Right renal pelvis (tissue), 4 donors: ENCODE data around the gene ARL6IP1. TPM values are rescaled to one million over a fixed set of nuclear protein-coding genes. Genes with fewer than 3 reads are reported as not detected.
"Not testable (repeated sequence)": the region's sequence is repeated elsewhere in the genome, so short reads cannot be mapped to it uniquely, and the experiment has no call there.

Experiments
- DNase-seq, 4 donors: peaks; one replicate each; pipeline ENCODE4 v3.0.0-alpha.2; 2013; ENCODE audit warnings: low read depth in 4 of 4, low spot score in 3 of 4, missing footprints in 1 of 4
- polyA plus RNA-seq, 4 donors: library from polyadenylated mRNA; unstranded; fragments of 120-200 nt; gene quantifications; one replicate each; pipeline ENCODE4 v1.2.1, GENCODE V29; 2013; ENCODE audit not compliant: insufficient read length in 4 of 4

Gene ARL6IP1
- polyA plus RNA-seq, 4 donors = 283 to 315 (median 307) TPM

GRCh38 chr16:18800293-18800692 is 1.1 kb downstream of the ARL6IP1 start:
- DNase-seq = no peak

- no peak for DNase-seq
These were observed 1.8 kb downstream of the ARL6IP1 start for GRCh38 chr16:18799500-18799899.

GRCh38 chr16:18797746-18798145 is 3.6 kb downstream of the ARL6IP1 start:
- DNase-seq = no peak

- no peak for DNase-seq
These were observed 5.0 kb downstream of the ARL6IP1 start for GRCh38 chr16:18796377-18796776.

GRCh38 chr16:18792836-18793433 is 8.4 kb downstream of the ARL6IP1 start:
- no peak for DNase-seq

GRCh38 chr16:18789850-18790706 is 11.3 kb downstream of the ARL6IP1 start, which contains the start of gene RPS15A:
TSS of gene RPS15A (minus strand) at chr16:18790334. CDS start at chr16:18789113, 1,221 bp downstream.
- peak; percentile 92 to 96 (median 95) for DNase-seq

GRCh38 chr16:18789515-18789849 is 11.9 kb downstream of the ARL6IP1 start:
- no peak for DNase-seq

- DNase-seq = no peak
These were observed 12.4 kb downstream of the ARL6IP1 start for GRCh38 chr16:18788828-18789514.

GRCh38 chr16:18784917-18785623 is 16.3 kb downstream of the ARL6IP1 start:
- no peak for DNase-seq

GRCh38 chr16:18783430-18784341 is 17.7 kb downstream of the ARL6IP1 start:
- no peak for DNase-seq

- DNase-seq = no peak
These were observed 18.5 kb downstream of the ARL6IP1 start for GRCh38 chr16:18782697-18783429.

GRCh38 chr16:18781232-18781631 is 20.1 kb downstream of the ARL6IP1 start:
- DNase-seq = not testable (repeated sequence)

GRCh38 chr16:18780460-18781026 is 20.8 kb downstream of the ARL6IP1 start:
- DNase-seq = not testable (repeated sequence)

- DNase-seq = not testable (repeated sequence)
These were observed 23.7 kb downstream of the ARL6IP1 start for GRCh38 chr16:18777664-18778063.

- DNase-seq = not testable (repeated sequence)
These were observed 25.0 kb downstream of the ARL6IP1 start for GRCh38 chr16:18776334-18776733.

- DNase-seq = not testable (repeated sequence)
These were observed 26.7 kb downstream of the ARL6IP1 start for GRCh38 chr16:18774651-18775050.

GRCh38 chr16:18772171-18772570 is 29.2 kb downstream of the ARL6IP1 start:
- DNase-seq = not testable (repeated sequence)

- DNase-seq = not testable (repeated sequence)
These were observed 30.9 kb downstream of the ARL6IP1 start for GRCh38 chr16:18770336-18770962.
